Ascending aorta (tissue), 2 donors: ENCODE results near the gene FBXL13. TPM values are rescaled to one million over a fixed set of nuclear protein-coding genes. Genes with fewer than 3 reads are reported as not detected.

ENCODE experiments used
- DNase-seq, 2 donors: peaks; one replicate each; pipeline ENCODE4 v3.0.0-alpha.2; 2019; ENCODE audit warnings: low spot score in 2 of 2
- H3K27ac ChIP-seq, 2 donors: fragments of 200-600 bp; sonication (generic); one replicate each; pipeline ENCODE4 v1.5.1; 2016 to 2017; ENCODE audit warnings: mild to moderate bottlenecking in 1 of 2
- H3K27me3 ChIP-seq: fragments of 200-600 bp; sonication (generic); one replicate; pipeline ENCODE4 v1.5.1; 2017
- H3K36me3 ChIP-seq, 2 donors: fragments of 200-600 bp; sonication (generic); one replicate each; pipeline ENCODE4 v1.5.1; 2016
- H3K4me1 ChIP-seq, 2 donors: fragments of 200-600 bp; sonication (generic); one replicate each; pipeline ENCODE4 v1.5.1; 2016 to 2017; ENCODE audit warnings: mild to moderate bottlenecking in 1 of 2
- H3K4me3 ChIP-seq, 2 donors: fragments of 200-600 bp; sonication (generic); one replicate each; pipeline ENCODE4 v1.5.1; 2016 to 2017; ENCODE audit warnings: mild to moderate bottlenecking in 1 of 2
- H3K9me3 ChIP-seq, 2 donors: fragments of 200-600 bp; sonication (generic); one replicate each; pipeline ENCODE4 v1.5.1; 2016
- CTCF ChIP-seq, 3 experiments: fragments of 200-600 bp in 2 of 3; fragments of 450-650 bp in 1 of 3; sonication (generic) in 2 of 3; IDR thresholded peaks; one replicate each; pipeline ENCODE4 v1.5.1; 2016 to 2019; ENCODE audit warnings: antibody characterized with exemption in 3 of 3, mild to moderate bottlenecking in 1 of 3, moderate library complexity in 1 of 3
- intact Hi-C: fragments of 100-400 bp; cut with DNase I; formaldehyde crosslinking; loops from one replicate; pipeline ENCODE4 v1.15.1; 2023
- total RNA-seq: library from RNA; depleted of rRNA; stranded (reverse); fragments of >200 nt; gene quantifications from one replicate; pipeline ENCODE4 v1.1.0, GENCODE V29; 2016

Gene FBXL13
- total RNA-seq, 1 donor from 2014 or later: 0.75 TPM

DNA sequence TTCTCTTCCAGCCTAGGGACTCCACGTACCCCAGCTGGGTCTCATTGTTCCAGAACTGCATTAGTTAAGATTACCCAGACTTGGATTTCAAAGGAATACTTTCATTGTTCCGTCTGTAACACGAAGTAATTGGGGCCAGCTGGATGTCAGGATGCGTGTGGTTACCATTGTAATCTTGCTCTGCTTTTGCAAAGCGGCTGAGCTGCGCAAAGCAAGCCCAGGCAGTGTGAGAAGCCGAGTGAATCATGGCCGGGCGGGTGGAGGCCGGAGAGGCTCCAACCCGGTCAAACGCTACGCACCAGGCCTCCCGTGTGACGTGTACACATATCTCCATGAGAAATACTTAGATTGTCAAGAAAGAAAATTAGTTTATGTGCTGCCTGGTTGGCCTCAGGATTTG is 140.8 kb downstream of the FBXL13 start:
- Histone ChIP-seq H3K27me3 (no peaks in the 10 kb centered on the region), H3K36me3 (no peaks in the 10 kb centered on the region), H3K4me3 (peak overlapping the region in 1 of 2 donors; percentile 37), H3K27ac (peak overlapping the region; percentile 81 to 88), H3K4me1 (peaks cover 3 to 31% of the 10 kb centered on the region in 2 donors), H3K9me3 (no peaks in the 10 kb centered on the region)
- DNase-seq: peak; percentile 37 to 92
- no peak for TF ChIP-seq CTCF (IDR thresholded peaks at IDR 0.05)
- intact Hi-C loops: loop anchor here (2.0 to 5.0 kb wide), 3 partner anchors 17 to 59 kb away; no protein-coding TSS in a partner anchor

GRCh38 chr7:102931757-102932156 is 142.8 kb downstream of the FBXL13 start:
- Histone ChIP-seq H3K9me3 (no peaks in the 10 kb centered on the region), H3K4me3 (no peak overlapping the region), H3K4me1 (peaks cover 3 to 26% of the 10 kb centered on the region in 2 donors), H3K36me3 (no peaks in the 10 kb centered on the region), H3K27me3 (no peaks in the 10 kb centered on the region), H3K27ac (no peak overlapping the region)
- TF ChIP-seq CTCF (IDR thresholded peaks at IDR 0.05): no peak
- intact Hi-C loops: loop anchor here (2.0 to 5.0 kb wide), 2 partner anchors 15 to 54 kb away; no protein-coding TSS in a partner anchor
- no peak for DNase-seq

GRCh38 chr7:102927312-102927933 is 147.2 kb downstream of the FBXL13 start:
- no peak for DNase-seq
- intact Hi-C loops: no loop called here
- TF ChIP-seq CTCF (IDR thresholded peaks at IDR 0.05): no peak
- H3K4me3 ChIP-seq: no peak overlapping the region
- H3K4me1 ChIP-seq: peaks cover 0 to 20% of the 10 kb centered on the region in 2 donors
- no peaks in the 10 kb centered on the region for H3K36me3 ChIP-seq
- no peaks in the 10 kb centered on the region for H3K27me3 ChIP-seq
- no peaks in the 10 kb centered on the region for H3K9me3 ChIP-seq
- H3K27ac ChIP-seq: no peak overlapping the region

DNA sequence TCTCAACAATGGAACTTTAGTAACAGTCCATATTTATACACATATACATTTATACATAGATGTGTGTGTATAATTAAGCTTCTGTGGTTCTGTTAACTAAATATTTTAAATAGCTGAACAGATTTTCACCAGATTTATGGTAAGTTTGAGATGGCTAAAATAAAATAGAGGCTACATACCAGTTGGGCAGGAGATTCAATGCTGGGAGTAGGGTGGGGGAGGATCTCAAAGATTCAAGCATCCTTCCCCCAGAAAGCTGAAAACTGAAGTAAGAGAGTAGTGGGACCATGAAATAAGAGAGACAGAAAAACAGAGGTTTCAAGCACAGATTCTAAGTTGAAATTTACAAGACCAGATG is 147.8 kb downstream of the FBXL13 start:
- H3K4me1 ChIP-seq: peaks cover 0 to 20% of the 10 kb centered on the region in 2 donors
- no peaks in the 10 kb centered on the region for H3K9me3 ChIP-seq
- no peaks in the 10 kb centered on the region for H3K36me3 ChIP-seq
- H3K27me3 ChIP-seq: no peaks in the 10 kb centered on the region
- no peak for DNase-seq
- H3K27ac ChIP-seq: peak overlapping the region; percentile 42 to 53
- TF ChIP-seq CTCF (IDR thresholded peaks at IDR 0.05): no peak
- no peak overlapping the region for H3K4me3 ChIP-seq
- intact Hi-C loops: no loop called here

DNA sequence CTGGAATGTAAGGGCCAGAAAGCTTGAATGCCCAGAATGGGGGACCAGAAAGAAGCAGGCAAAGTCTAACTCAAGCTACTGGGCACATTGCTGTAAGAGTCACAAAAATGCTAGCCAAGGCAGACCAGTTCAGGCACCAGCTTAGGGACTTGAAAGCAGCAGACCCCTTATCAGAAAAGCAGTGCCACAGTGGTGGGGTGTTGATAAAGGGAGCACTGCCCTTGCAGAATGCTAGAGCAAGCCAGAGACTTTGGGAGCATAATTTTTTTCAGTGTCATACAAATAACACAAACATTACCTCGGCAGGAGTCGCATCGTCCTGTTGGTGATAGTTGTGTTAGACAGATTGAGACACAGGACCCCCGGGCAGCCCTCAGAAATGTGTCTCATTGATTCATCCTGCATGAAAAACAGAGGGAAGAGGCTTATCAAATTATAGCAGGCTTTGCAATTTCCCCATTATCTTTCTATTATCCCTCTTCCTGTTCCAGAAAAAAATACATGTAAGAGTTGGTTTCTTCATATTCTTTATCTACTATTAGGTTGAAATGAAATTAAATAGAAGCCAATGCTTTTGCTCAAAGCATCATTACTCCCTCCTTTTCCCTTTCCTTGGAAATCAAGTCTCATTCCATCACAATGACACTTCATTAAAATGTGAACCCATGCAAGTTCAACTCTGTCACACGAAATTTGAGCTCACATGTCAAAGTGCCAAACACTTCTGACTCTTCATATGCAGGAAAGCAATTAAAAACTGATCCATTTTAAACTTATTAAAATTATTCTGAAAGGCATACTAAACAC is 148.4 kb downstream of the FBXL13 start:
- no peak for DNase-seq
- H3K4me1 ChIP-seq: peaks cover 0 to 20% of the 10 kb centered on the region in 2 donors
- intact Hi-C loops: no loop called here
- no peak for TF ChIP-seq CTCF (IDR thresholded peaks at IDR 0.05)
- no peak overlapping the region for H3K4me3 ChIP-seq
- no peaks in the 10 kb centered on the region for H3K36me3 ChIP-seq
- H3K27ac ChIP-seq: peak overlapping the region; percentile 45 to 53
- no peaks in the 10 kb centered on the region for H3K9me3 ChIP-seq
- no peaks in the 10 kb centered on the region for H3K27me3 ChIP-seq
